ENCODE results near the gene STK10.

Gene STK10

GRCh38 chr5:172104801-172105701 lies 83.0 kb downstream of the STK10 start:
- DNase-seq, result no peak

- DNase-seq, result no peak
Measured at GRCh38 chr5:172104021-172104420, 84.0 kb downstream of the STK10 start.

- DNase-seq, result no peak
Measured at GRCh38 chr5:172102913-172103626, 85.0 kb downstream of the STK10 start.

- no peak for DNase-seq
Measured at GRCh38 chr5:172102218-172102870, 85.7 kb downstream of the STK10 start.

- DNase-seq, result no peak
Measured at GRCh38 chr5:172101547-172102217, 86.3 kb downstream of the STK10 start.

- DNase-seq, result no peak
Measured at GRCh38 chr5:172098883-172099282, 89.1 kb downstream of the STK10 start.

GRCh38 chr5:172098046-172098445 lies 90.0 kb downstream of the STK10 start:
- no peak for DNase-seq

GRCh38 chr5:172097356-172097755 lies 90.7 kb downstream of the STK10 start:
- no peak for DNase-seq

- DNase-seq, result no peak
Measured at GRCh38 chr5:172096207-172096940, 91.7 kb downstream of the STK10 start.

- DNase-seq, result no peak
Measured at GRCh38 chr5:172095368-172096206, 92.4 kb downstream of the STK10 start.

- no peak for DNase-seq
Measured at GRCh38 chr5:172093965-172094364, 94.1 kb downstream of the STK10 start.

GRCh38 chr5:172093559-172093958 lies 94.5 kb downstream of the STK10 start:
- DNase-seq, result no peak

- DNase-seq, result no peak
Measured at GRCh38 chr5:172091956-172092732, 95.9 kb downstream of the STK10 start.

- DNase-seq, result no peak
Measured at GRCh38 chr5:172090976-172091547, 97.0 kb downstream of the STK10 start.

GRCh38 chr5:172089298-172090117 lies 98.5 kb downstream of the STK10 start:
- DNase-seq, result no peak

- DNase-seq, result no peak
Measured at GRCh38 chr5:172088801-172089200, 99.2 kb downstream of the STK10 start.

- no peak for DNase-seq
Measured at GRCh38 chr5:172086194-172086975, 101.6 kb downstream of the STK10 start.

- no peak for DNase-seq
Measured at GRCh38 chr5:172085738-172086137, 102.3 kb downstream of the STK10 start.
